Measurements from ENCODE around the gene STARD9.
A peak's percentile ranks its signal among the peaks of the same experiment; 100 is the strongest.

STARD9 gene

GRCh38 chr15:42694398-42694797 lies 119.0 kb downstream of the STARD9 start:
- DNase-seq (ENCODE audit: low spot score) = no peak

GRCh38 chr15:42695527-42696071 lies 120.2 kb downstream of the STARD9 start:
- no peak for DNase-seq (ENCODE audit: low spot score)

- DNase-seq (ENCODE audit: low spot score) = no peak
Measured at GRCh38 chr15:42696626-42697025, 121.2 kb downstream of the STARD9 start.

- peak; percentile 52 for DNase-seq (ENCODE audit: low spot score)
Measured at GRCh38 chr15:42704492-42704926, 129.1 kb downstream of the STARD9 start.

- no peak for DNase-seq (ENCODE audit: low spot score)
Measured at GRCh38 chr15:42705336-42705735, 129.9 kb downstream of the STARD9 start.

- DNase-seq (ENCODE audit: low spot score) = no peak
Measured at GRCh38 chr15:42707068-42707467, 131.7 kb downstream of the STARD9 start.

- no peak for DNase-seq (ENCODE audit: low spot score)
Measured at GRCh38 chr15:42707873-42708544, 132.6 kb downstream of the STARD9 start.

GRCh38 chr15:42710662-42711061 lies 135.3 kb downstream of the STARD9 start:
- no peak for DNase-seq (ENCODE audit: low spot score)

DNA sequence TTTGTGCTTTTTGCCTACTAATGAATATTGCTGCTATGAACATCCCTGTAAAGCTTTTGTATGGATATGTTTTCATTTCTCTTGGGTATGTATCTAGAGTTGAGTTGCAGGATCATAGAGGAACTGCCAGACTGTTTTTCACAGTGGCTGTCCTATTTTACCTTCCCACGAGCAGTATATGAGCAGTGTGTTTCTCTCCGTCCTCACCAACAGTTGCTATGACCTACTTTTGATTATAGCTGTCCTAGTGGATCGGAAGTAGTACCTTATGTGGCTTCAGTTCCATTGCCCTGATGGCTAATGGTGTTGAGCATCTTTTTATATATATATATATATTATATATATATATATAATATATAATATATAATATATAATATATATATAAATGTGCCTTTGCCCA lies 136.3 kb downstream of the STARD9 start:
- DNase-seq (ENCODE audit: low spot score) = no peak

- DNase-seq (ENCODE audit: low spot score) = no peak
Measured at GRCh38 chr15:42712584-42712983, 137.2 kb downstream of the STARD9 start.

DNA sequence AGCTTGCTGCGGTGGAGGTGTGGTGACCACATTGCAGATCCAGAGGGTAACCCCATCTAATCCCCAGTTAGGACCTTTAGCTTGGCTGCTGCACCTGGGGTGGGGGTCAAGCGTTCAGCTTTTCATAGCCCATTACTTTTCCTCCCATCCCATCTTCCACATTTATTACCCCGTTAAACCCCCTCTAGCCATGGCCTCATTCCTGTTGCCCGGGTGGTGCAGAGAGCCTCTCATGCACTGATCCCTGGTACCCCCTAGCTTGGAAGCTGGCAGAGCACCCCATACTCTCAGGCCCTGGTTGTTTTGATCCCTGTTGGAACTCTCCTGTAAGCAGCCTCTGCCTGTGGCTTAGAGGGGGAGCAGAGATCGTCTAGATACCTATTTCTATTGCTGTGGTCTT lies 140.7 kb downstream of the STARD9 start:
- DNase-seq (ENCODE audit: low spot score) = no peak

- no peak for DNase-seq (ENCODE audit: low spot score)
Measured at GRCh38 chr15:42716626-42717025, 141.2 kb downstream of the STARD9 start.

DNA sequence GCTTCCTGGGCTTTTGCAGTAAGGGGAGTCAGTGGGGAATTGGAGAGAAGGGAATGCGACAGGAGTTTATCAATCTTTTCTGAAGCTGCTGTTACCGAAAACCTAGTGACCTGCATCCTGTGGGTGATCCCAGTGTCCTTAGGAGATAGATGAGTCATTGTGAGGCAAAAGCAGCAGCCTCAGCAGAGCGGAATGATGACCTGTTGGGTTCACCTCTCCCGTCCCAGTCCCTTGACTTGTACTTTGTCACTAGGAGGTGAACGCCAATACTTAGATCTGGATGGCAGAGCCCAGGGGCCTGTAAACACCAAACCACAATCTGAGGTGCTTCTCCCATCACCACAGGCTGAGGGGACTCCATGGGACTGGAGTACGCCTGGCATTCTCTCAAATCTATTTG lies 143.6 kb downstream of the STARD9 start:
- no peak for DNase-seq (ENCODE audit: low spot score)

DNA sequence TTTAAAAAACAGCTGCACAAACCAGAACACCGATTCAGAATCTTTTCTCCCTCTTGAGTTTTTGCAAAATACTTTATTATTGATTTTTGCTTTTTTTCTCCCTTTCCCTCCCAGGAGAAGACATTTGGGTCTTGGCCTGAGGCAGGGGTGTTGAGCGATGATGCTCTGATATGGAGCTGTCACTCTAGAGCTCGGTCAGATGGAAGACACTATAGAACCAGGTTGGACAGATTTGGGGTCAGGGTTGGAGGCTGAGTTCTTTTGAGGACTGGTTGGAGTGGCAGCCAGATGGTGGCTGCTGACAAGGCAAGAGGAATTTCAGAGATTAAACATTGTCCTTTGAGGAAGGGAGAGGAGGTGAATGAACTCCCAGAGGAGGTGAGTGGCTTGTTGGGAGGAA lies 144.7 kb downstream of the STARD9 start:
- DNase-seq (ENCODE audit: low spot score) = no peak

GRCh38 chr15:42721016-42721415 lies 145.6 kb downstream of the STARD9 start:
- DNase-seq (ENCODE audit: low spot score) = no peak

GRCh38 chr15:42721916-42722315 lies 146.5 kb downstream of the STARD9 start:
- DNase-seq (ENCODE audit: low spot score) = no peak

DNA sequence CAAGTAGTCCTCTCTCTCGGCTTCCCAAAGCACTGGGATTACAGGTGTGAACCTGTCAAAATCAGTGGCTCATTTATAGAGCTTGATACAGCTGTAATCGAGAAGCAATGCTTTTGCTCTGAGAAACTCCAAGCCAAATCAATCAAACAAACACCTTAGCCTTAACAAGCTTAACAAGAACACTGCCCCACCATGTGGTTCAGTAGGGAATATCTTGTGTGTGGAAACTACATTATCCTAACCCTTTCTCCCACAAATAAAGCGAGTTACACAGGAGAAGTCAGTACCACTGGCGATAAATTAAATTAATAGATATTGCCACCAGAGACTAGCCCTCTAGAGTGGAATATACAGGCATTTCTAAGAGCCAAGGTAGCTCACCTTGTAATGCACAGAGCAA lies 147.7 kb downstream of the STARD9 start:
- DNase-seq (ENCODE audit: low spot score) = no peak

GRCh38 chr15:42724276-42724675 lies 148.9 kb downstream of the STARD9 start:
- DNase-seq (ENCODE audit: low spot score) = no peak

GRCh38 chr15:42725331-42725903 lies 150.0 kb downstream of the STARD9 start:
- DNase-seq (ENCODE audit: low spot score) = no peak

DNA sequence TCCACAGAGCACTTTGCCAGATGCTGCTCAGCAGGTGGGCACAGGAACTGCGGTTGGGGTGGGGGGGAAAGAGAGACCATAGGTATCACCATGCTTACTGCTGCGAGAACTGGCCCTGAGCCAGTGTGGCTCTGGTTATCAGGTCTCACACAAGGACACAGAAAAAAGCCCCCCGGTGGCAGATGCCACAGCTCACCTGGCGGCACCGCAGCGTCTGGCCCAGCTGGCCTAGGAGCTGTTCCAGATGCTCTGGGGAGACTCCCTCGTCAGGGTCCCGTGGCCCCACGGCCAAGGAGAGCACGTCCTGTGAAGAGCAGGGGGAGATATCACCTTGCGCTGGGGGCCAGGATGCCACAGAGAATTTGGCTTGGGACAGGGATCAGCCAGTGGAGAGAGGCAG lies 150.7 kb downstream of the STARD9 start:
- no peak for DNase-seq (ENCODE audit: low spot score)

DNA sequence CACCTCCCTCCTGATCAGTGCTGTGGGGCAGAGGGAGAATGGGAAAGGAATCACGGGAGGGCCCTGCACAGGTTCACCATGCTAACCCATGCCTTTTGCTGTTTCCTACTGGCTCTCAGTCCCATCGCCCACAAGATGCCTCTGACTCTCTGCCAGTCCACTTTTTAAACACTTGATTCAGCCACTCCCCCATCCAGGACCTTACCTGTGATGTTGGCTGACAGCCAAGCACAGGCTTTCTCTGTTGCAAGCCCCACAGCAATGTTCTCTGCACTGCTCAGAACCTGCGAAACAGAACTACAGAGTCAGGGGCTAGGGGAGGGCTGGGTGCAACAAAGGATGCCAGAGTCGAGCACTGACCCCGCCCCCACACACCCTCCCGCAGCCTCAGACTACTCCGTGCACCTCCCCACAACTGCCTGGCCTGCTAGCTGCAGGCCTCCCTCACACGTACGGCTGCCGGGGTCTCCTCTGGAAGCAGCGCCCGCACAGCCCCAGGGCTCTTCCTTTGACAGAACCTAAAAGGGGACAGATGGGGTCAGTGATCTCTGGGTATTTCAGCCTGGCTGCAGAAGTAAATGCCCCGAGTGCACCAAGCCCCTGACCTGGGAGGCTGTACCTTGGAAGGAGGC lies 152.5 kb downstream of the STARD9 start:
- no peak for DNase-seq (ENCODE audit: low spot score)

DNA sequence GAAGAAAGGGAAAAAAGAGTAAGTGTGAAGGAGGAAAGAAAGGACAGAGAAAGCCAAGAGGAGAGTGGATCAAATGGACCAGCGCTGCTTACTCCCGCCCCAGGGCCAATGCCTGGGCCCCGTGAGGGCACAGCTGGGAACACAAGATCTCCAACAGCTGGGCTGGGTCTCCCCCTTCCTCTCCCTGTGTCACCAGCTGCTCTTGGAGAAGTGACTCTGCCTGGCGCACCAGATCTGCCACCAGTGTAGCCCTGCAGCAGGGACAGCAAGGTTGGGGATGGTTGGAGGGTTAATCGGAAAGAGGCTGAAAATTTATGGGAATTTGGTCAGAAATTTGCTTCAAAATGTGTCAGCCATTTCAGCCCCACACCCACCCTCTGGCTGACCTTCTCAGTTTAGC lies 153.2 kb downstream of the STARD9 start:
- no peak for DNase-seq (ENCODE audit: low spot score)

GRCh38 chr15:42728972-42729371 lies 153.6 kb downstream of the STARD9 start:
- DNase-seq (ENCODE audit: low spot score) = no peak
